ENCODE results near the gene BCOR.

DNA sequence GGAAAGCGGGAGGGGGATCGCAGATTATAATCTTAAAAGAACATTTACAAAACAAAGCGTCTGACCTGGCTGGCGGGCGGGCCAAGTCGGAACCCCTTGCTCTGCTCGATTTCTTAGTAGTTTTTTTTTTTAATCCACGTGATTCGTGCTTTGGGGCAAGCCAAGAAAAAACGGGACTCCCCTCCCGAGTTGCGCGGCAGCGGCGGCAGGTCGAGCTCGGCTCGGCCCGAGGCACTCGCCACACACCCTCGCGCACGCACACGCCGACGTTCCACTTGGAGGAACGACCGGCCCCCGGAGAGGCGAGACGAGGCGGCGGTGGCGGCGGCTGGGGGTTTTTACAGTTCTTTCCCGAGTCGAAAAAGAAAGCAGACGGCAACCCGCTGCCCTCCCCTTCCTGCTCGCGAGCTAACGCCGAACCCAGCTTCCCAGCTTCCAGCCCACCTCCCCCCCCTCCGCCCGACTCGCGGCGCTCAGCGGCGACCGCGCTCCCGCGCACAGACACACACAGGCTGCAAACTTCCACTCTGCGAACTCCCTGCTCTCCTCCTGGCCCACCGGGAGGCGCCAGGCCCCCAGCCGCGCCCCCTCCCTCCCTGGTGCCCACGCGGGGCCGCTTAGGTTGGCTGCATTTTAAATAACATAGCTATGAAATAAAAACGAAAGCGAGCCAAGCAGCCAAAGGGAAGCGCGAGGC, 1.2 kb downstream of the BCOR start:
- TF ChIP-seq, protein P1, sequence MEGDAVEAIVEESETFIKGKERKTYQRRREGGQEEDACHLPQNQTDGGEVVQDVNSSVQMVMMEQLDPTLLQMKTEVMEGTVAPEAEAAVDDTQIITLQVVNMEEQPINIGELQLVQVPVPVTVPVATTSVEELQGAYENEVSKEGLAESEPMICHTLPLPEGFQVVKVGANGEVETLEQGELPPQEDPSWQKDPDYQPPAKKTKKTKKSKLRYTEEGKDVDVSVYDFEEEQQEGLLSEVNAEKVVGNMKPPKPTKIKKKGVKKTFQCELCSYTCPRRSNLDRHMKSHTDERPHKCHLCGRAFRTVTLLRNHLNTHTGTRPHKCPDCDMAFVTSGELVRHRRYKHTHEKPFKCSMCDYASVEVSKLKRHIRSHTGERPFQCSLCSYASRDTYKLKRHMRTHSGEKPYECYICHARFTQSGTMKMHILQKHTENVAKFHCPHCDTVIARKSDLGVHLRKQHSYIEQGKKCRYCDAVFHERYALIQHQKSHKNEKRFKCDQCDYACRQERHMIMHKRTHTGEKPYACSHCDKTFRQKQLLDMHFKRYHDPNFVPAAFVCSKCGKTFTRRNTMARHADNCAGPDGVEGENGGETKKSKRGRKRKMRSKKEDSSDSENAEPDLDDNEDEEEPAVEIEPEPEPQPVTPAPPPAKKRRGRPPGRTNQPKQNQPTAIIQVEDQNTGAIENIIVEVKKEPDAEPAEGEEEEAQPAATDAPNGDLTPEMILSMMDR (conservative IDR thresholded peaks at IDR 0.05): no peak
- no peak for TF ChIP-seq ZFX (IDR thresholded peaks at IDR 0.05)

Measured in C4-2B (cell line).